GM23248 (cell line): ENCODE results near the gene ATF7IP. TPM values are rescaled to one million over a fixed set of nuclear protein-coding genes. Genes with fewer than 3 reads are reported as not detected.

Experiments
- DNase-seq: peaks from one replicate; pipeline ENCODE4 v3.0.0-alpha.2; 2015
- H2AFZ ChIP-seq: fragments of 200-600 bp; sonication (generic); 2 replicates; pipeline ENCODE4 v1.6.1; 2016; ENCODE audit warnings: antibody characterized with exemption
- H3F3A ChIP-seq: fragments of 200-600 bp; sonication (generic); 2 replicates; pipeline ENCODE4 v1.6.1; 2016; ENCODE audit warnings: mild to moderate bottlenecking, antibody characterized with exemption, mixed run types; ENCODE audit not compliant: insufficient read depth
- H3K27ac ChIP-seq: fragments of 200-600 bp; sonication (generic); 2 replicates; pipeline ENCODE4 v1.5.1; 2016; ENCODE audit warnings: mild to moderate bottlenecking
- H3K27me3 ChIP-seq: fragments of 200-600 bp; sonication (generic); replicated peaks from 2 replicates; pipeline ENCODE4 v1.6.1; 2016; ENCODE audit warnings: mild to moderate bottlenecking; ENCODE audit not compliant: insufficient read depth
- H3K36me3 ChIP-seq: fragments of 200-600 bp; sonication (generic); 2 replicates; pipeline ENCODE4 v1.6.1; 2016; ENCODE audit warnings: low read depth, mild to moderate bottlenecking
- H3K4me1 ChIP-seq: fragments of 200-600 bp; sonication (generic); 2 replicates; pipeline ENCODE4 v1.6.1; 2016; ENCODE audit warnings: mild to moderate bottlenecking; ENCODE audit not compliant: insufficient read depth
- H3K4me2 ChIP-seq: fragments of 200-600 bp; sonication (generic); one replicate; pipeline ENCODE4 v1.6.1; 2016; ENCODE audit warnings: mild to moderate bottlenecking; ENCODE audit not compliant: unreplicated experiment
- H3K4me3 ChIP-seq: fragments of 200-600 bp; sonication (generic); 2 replicates; pipeline ENCODE4 v1.5.1; 2016; ENCODE audit warnings: mild to moderate bottlenecking
- H3K79me2 ChIP-seq: fragments of 200-600 bp; sonication (generic); 2 replicates; pipeline ENCODE4 v1.6.1; 2016; ENCODE audit warnings: mild to moderate bottlenecking; ENCODE audit not compliant: insufficient read depth
- H3K9ac ChIP-seq: fragments of 200-600 bp; sonication (generic); 2 replicates; pipeline ENCODE4 v1.6.1; 2016; ENCODE audit warnings: mild to moderate bottlenecking
- H3K9me2 ChIP-seq: fragments of 200-600 bp; sonication (generic); 2 replicates; pipeline ENCODE4 v1.6.1; 2016; ENCODE audit warnings: mixed run types, mild to moderate bottlenecking, moderate library complexity; ENCODE audit not compliant: insufficient read depth
- H3K9me3 ChIP-seq: fragments of 200-600 bp; sonication (generic); one replicate; pipeline ENCODE4 v1.6.1; 2017; ENCODE audit warnings: low read depth
- H4K20me1 ChIP-seq: fragments of 200-600 bp; sonication (generic); 2 replicates; pipeline ENCODE4 v1.6.0; 2016; ENCODE audit not compliant: insufficient read depth
- EZH2 ChIP-seq: fragments of 200-600 bp; sonication (generic); IDR thresholded peaks from 2 replicates; pipeline ENCODE4 v1.6.1; 2018; ENCODE audit warnings: antibody characterized with exemption, mild to moderate bottlenecking; ENCODE audit not compliant: insufficient read depth, poor library complexity, severe bottlenecking
- EZH2phosphoT487 ChIP-seq: fragments of 200-600 bp; sonication (generic); IDR thresholded peaks from 2 replicates; pipeline ENCODE4 v1.6.1; 2018; ENCODE audit warnings: antibody characterized with exemption, moderate library complexity, mild to moderate bottlenecking, low read depth; ENCODE audit not compliant: insufficient read depth
- WGBS, 2 experiments: methylation state at CpG; one replicate each; pipeline ENCODE4 v1.1.6; 2015 to 2017; ENCODE audit warnings: low lambda C conversion rate in 2 of 2, low coverage in 1 of 2; ENCODE audit errors: missing lambda C conversion rate in 2 of 2; 5-methylcytosine and 5-hydroxymethylcytosine counted together
- in situ Hi-C: fragments of 300-500 bp; cut with MboI; formaldehyde crosslinking; loops from 2 replicates; pipeline ENCODE4 v1.15.0; 2020
- polyA plus RNA-seq: library from polyadenylated mRNA; unstranded; fragments of >200 nt; fragmentation: Nextera tagmentation; extraction: Ambion mirVana; gene quantifications from 2 replicates; pipeline ENCODE4 v1.2.1, GENCODE V29; 2016
- total RNA-seq: library from RNA; depleted of rRNA; stranded (reverse); fragments of >200 nt; shearing (Covaris generic); gene quantifications from 2 replicates; pipeline ENCODE4 v1.2.3, GENCODE V29; 2014

Gene ATF7IP
- total and polyA plus RNA-seq, 2 experiments from 2014 or later, result 17.7 to 24.9 TPM

DNA sequence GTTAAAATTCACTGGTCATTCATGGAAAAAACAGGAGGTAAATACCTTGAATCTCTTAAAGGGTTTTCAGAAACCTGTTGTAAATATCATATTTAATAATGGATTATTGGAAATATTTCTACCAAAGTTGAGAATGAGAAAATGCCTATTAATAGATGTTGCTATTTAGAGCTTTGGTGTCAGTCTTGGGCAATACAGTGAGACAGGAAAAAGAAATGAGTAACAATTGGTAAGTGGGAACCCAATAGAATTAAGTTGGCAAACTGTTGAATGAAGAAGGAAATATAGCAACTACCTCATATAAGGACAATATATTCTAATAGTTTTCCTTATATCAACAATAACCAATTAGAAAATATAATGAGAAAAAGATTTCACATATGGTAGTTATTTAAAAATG, 78.0 kb downstream of the ATF7IP start:
- H3K27ac ChIP-seq, result peak overlapping the region; percentile 28

DNA sequence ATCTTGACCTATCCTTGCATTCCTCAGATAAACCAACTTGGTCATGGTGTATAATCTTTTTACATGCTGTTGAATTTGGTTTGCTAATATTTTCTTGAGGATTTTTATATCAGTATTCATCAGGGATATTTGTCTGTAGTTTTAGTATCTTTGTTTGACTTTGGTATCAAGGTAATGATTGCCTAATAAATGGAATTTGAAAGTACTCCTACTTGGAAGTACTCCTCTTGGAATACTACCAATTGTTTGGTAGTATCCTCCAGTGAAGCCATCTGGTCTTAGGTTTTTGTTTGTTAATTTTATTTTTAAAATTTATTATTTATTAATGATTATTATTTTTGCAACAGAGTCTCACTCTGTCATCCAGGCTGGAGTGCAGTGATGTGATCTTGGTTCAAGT, 85.0 kb downstream of the ATF7IP start:
- Histone ChIP-seq H3K4me2 (no peak overlapping the region), H3F3A (no peaks in the 10 kb centered on the region), H3K9me3 (no peaks in the 10 kb centered on the region), H3K4me3 (no peak overlapping the region), H2AFZ (no peak overlapping the region), H3K9ac (no peak overlapping the region), H3K9me2 (no peaks in the 10 kb centered on the region), H3K27me3 (no peaks in the 10 kb centered on the region), H3K36me3 (peaks cover 37% of the 10 kb centered on the region), H3K27ac (no peak overlapping the region), H3K79me2 (peaks cover 73% of the 10 kb centered on the region), H4K20me1 (0 out of 2 replicates have a peak, but pooled peaks cover 6% of the 10 kb centered on the region), H3K4me1 (no peaks in the 10 kb centered on the region)
- in situ Hi-C loops, result no loop called here
- DNase-seq, result no peak
- TF ChIP-seq EZH2 (no peak), EZH2phosphoT487 (no peak)

More for the DNA sequence above, 78.0 kb downstream of the ATF7IP start:
- Histone ChIP-seq H3K27me3 (no peaks in the 10 kb centered on the region), H3K9me2 (no peaks in the 10 kb centered on the region), H3K9me3 (no peaks in the 10 kb centered on the region), H3K4me1 (peaks cover 12% of the 10 kb centered on the region; the same call in 1 of the 2 replicates), H3K79me2 (peaks cover 58% of the 10 kb centered on the region), H3K4me2 (no peak overlapping the region), H3K4me3 (no peak overlapping the region), H3K9ac (no peak overlapping the region), H2AFZ (no peak overlapping the region), H3K36me3 (peaks cover 42% of the 10 kb centered on the region), H3F3A (peaks cover 22% of the 10 kb centered on the region), H4K20me1 (no peaks in the 10 kb centered on the region)
- peak; percentile 75 for DNase-seq
- TF ChIP-seq EZH2 (no peak), EZH2phosphoT487 (no peak)
- in situ Hi-C loops, result no loop called here

DNA sequence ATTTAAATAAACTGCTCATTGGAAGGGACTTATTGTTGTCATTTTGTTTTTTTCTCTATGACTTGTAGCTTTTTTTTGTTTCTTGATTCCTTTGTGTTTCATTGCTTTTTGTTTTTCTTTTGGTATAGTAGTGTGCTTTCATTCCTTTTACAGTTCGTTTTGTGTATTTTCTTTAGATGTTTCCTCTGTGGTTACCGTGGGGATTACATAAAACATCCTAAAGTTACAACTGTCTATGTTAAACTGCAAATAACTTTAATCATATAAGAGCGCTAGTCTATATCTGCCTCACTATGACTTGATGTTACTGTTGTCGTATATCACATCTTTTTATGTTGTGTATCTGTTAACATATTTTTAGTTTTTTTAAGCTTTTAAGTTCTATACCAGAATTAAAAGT, 86.9 kb downstream of the ATF7IP start:
- TF ChIP-seq EZH2phosphoT487 (no peak), EZH2 (no peak)
- H3K9me3 ChIP-seq, result no peaks in the 10 kb centered on the region
- no peak overlapping the region for H2AFZ ChIP-seq
- DNase-seq, result no peak
- 96 to 99% methylated on average over 4 of the region's 4 CpGs for WGBS, 2 experiments
- H3K27me3 ChIP-seq, result no peaks in the 10 kb centered on the region
- 0 out of 2 replicates have a peak, but pooled peaks cover 6% of the 10 kb centered on the region for H4K20me1 ChIP-seq
- H3K4me2 ChIP-seq, result no peak overlapping the region
- no peaks in the 10 kb centered on the region for H3F3A ChIP-seq
- no peak overlapping the region for H3K9ac ChIP-seq
- H3K9me2 ChIP-seq, result no peaks in the 10 kb centered on the region
- H3K4me1 ChIP-seq, result no peaks in the 10 kb centered on the region
- no peak overlapping the region for H3K27ac ChIP-seq
- H3K79me2 ChIP-seq, result peaks cover 79% of the 10 kb centered on the region
- in situ Hi-C loops, result no loop called here
- H3K36me3 ChIP-seq, result peaks cover 47% of the 10 kb centered on the region
- H3K4me3 ChIP-seq, result no peak overlapping the region

DNA sequence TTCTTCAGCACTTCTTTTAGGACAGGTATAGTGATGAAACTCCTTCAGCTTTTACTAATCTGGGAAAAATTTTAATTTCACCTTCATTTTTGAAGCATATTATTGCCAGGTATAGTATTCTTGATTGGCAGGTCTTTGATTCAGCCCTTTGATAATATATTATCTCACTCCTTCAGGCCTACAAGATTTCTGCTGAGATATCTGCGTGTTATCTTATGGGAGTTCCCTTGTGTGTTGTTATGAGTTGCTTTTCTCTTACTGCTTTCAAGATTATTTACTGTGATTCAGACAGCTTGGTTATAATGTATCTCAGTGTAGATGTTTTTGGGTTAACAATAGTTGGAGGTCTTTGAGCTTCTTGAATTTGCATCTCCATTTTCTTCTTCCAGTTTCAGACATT, 87.4 kb downstream of the ATF7IP start:
- Histone ChIP-seq H3K9me2 (no peaks in the 10 kb centered on the region), H3K27me3 (no peaks in the 10 kb centered on the region), H3K4me2 (no peak overlapping the region), H3K4me3 (no peak overlapping the region), H3K36me3 (peaks cover 44% of the 10 kb centered on the region), H3K79me2 (peaks cover 79% of the 10 kb centered on the region), H3K4me1 (no peaks in the 10 kb centered on the region), H3K9me3 (no peaks in the 10 kb centered on the region), H3F3A (no peaks in the 10 kb centered on the region), H3K9ac (no peak overlapping the region), H3K27ac (no peak overlapping the region), H4K20me1 (0 out of 2 replicates have a peak, but pooled peaks cover 6% of the 10 kb centered on the region), H2AFZ (no peak overlapping the region)
- 95 to 97% methylated on average over 1 of the region's 1 CpG for WGBS, 2 experiments
- no peak for DNase-seq
- in situ Hi-C loops, result no loop called here
- TF ChIP-seq EZH2, result no peak
- no peak for TF ChIP-seq EZH2phosphoT487
